Measurements from ENCODE around the gene NUDT17.

DNA sequence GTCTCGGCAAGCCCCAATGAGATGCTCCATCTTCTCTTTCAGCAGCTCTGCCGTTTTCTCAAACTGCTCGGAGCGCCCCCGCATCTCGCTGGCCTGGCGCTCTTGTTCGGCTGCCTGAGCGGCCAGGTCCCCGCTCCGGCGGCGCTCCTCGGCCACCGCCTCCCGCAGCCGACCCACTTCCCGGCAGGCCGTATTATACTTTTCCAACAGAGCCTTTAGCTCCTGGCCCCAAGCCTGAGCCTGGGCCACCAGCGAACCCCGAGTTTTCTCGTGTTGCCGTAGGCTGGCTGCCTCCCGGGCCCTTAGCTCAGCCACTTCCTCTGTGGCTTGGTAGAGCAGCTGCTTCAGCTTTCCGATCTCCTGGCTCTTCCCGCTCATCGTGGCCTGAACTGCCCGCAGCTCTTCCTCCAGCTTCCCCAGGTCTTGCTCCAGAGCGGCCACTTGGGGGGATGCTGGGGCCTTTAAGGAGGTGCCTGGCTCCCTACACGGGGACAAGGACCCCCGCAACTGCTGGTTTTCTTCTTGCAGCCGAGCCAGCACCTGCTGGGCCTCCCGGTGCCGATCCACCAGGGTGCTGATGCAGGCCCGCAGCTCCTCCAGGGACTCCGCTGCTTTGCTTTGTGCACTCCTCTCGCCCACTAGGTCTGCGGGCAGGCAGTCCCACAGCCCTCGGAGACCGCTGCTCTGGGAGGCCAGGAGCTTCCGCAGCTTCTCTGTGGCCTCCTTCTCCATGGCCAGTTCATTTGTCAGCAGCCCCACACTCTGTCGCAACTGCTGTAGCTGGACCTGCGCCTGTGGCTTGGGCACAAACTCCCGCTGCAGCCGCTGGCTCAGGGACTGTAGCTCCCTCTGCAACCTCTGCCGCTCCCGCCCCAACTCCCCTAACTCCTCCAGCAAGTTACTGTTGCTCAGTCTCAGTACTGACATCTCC lies 26.8 kb downstream of the NUDT17 start:
- TF ChIP-seq, protein P1, sequence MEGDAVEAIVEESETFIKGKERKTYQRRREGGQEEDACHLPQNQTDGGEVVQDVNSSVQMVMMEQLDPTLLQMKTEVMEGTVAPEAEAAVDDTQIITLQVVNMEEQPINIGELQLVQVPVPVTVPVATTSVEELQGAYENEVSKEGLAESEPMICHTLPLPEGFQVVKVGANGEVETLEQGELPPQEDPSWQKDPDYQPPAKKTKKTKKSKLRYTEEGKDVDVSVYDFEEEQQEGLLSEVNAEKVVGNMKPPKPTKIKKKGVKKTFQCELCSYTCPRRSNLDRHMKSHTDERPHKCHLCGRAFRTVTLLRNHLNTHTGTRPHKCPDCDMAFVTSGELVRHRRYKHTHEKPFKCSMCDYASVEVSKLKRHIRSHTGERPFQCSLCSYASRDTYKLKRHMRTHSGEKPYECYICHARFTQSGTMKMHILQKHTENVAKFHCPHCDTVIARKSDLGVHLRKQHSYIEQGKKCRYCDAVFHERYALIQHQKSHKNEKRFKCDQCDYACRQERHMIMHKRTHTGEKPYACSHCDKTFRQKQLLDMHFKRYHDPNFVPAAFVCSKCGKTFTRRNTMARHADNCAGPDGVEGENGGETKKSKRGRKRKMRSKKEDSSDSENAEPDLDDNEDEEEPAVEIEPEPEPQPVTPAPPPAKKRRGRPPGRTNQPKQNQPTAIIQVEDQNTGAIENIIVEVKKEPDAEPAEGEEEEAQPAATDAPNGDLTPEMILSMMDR (IDR thresholded peaks at IDR 0.05), result no peak
- no peak for TF ChIP-seq POLR2A (IDR thresholded peaks at IDR 0.05)
